HG02981 (cell line): Measurements from ENCODE around the gene ELP4.

Source experiments
- ATAC-seq: cut with Tn5 transposase; IDR thresholded peaks from one replicate; pipeline ENCODE4 v1.9.1; 2021; ENCODE audit warnings: mild to moderate bottlenecking, moderate library complexity; ENCODE audit not compliant: unreplicated experiment

ELP4 gene

DNA sequence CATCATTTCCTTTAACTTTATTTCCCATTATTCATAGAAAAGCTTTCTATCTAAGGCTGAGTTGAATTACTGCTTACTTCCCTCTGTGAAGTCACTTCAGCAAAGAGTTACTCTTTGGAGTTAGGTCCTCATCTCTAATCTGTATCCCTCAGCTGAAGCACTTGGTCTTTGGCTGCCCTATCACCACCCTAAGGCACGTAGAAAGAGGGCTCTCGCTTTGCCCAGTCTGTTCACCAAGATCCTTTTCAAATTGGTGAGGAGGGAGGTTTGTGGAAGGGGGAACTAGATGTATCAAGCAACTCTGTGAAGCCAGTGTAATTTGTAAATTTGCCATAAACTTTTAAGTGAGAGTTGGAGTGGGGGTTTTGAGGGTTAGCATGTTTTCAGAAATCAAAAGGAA lies 258.1 kb downstream of the ELP4 start:
- no peak for ATAC-seq

DNA sequence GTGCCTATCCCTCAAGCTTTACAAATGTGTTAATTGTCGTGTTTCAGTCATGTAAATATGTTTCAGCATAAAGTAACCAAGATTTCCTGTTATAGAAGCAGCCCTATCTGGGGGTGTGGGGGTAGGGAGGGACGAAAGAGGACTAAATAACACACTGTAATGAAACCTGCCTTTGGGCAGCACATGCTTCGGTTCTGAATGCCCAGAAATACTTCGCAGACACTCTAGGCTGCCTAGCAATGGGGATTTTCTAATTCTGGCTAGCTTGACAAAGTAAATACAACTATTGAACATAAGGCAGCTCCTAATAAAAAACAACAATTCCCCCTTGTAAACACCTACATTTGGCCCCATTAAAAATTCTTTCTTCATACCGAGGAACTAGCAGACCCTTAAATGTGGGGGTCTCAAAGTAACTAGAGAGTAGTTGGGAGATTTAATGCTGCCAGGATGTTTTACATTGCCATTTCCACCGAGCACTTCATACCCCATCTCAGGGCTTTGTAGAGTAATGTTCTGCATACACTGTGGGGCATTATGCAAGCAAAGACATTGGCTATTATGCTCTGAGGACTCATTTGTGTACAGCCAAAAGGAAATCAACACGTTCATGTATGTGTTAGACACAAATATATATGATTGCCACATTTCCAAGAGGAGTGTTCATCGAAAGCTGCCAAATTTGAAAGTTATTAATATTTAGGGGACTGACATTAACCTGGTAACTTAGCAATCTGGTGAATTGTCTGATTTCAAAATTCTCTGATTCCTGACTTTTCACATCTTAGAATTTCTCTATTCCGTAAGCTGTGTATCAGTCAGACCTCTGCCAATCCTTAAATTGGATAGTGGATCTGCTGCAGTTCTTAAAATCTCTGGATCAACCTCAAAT lies 259.4 kb downstream of the ELP4 start:
- no peak for ATAC-seq

GRCh38 chr11:31770011-31770700 lies 260.6 kb downstream of the ELP4 start:
- ATAC-seq = no peak

GRCh38 chr11:31772412-31772811 lies 262.8 kb downstream of the ELP4 start:
- no peak for ATAC-seq

GRCh38 chr11:31779374-31779791 lies 269.8 kb downstream of the ELP4 start:
- ATAC-seq = no peak

GRCh38 chr11:31780078-31780477 lies 270.5 kb downstream of the ELP4 start:
- no peak for ATAC-seq

DNA sequence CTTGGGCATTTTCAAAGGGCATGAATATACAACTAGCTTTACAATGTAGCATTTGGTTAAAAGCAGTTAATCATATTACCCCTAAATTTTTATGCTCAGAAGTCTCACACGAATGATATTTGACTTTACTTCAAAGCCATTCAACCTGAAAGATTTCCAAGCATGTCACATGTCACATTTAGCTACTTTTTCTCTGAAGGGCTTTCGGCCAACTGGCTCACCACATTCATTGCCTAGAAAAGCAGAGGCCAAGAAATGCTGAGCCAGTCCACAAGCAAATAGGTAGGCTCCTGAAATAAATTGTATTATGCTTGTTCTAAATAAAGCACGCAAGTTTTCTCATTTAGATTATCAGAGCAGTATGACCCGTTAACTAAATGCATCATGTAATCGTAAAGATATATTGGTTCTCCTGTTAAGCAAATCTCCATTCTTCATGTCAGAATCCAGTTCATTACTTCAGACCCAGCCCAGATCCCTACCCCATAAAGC lies 271.0 kb downstream of the ELP4 start:
- no peak for ATAC-seq

- no peak for ATAC-seq
These were observed 272.7 kb downstream of the ELP4 start for GRCh38 chr11:31782257-31782656.

DNA sequence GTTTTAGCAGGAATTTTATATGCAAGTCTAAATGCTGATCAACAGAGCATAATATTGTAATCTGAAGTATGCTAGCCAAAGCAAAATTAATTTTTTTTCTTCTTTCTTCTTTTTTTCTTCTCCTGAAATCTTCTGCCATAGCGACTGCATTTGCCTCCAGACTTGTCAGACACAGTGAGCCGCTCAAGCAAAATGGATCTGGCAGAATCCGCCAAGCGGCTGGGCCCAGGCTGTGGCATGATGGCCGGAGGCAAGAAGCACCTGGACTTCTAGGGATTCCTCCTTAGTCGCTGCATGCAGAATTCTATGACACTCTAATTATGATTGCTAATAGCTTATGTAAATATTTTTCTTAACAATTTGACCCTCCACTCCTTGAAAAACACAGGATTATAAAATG lies 273.7 kb downstream of the ELP4 start:
- ATAC-seq = no peak

DNA sequence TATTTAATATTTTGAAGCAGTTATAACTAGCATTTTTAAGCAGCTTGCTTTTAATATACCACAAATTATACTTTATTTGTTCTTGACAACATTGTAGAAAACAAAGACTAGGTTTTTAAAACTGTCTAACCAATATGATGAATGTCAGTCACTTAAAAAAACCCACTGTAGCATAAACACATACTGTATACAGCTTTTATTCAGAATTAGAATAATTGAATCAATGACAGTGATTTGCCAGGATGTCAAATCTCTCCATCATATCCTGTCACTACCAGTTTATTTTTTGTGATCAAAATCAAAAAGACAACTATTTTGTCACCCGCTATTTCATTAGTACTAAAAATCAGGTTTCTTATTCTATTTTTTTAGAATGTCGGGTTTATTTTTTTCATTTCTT lies 275.0 kb downstream of the ELP4 start:
- no peak for ATAC-seq

GRCh38 chr11:31786996-31787685 lies 277.6 kb downstream of the ELP4 start:
- ATAC-seq = no peak

DNA sequence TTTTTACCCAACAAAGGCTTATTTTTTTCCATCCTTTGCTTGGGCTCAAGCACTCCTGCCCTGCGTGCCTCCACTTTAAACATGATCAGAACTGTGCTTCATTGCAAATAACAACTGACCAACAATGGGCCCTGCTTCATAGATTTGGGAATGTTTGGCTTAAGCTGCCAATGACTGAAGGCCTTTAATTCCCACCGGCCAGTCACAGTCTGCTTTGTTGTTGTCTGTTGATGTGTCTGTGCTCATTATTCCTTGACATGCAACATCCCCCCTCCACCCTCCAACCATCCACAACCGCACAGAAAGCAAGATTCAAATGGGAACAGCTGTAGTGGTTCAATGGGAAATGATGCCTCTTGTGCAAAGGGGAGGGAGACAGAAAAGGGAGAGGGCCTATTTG lies 278.5 kb downstream of the ELP4 start:
- ATAC-seq = no peak

- no peak for ATAC-seq
These were observed 281.1 kb downstream of the ELP4 start for GRCh38 chr11:31790649-31791048.

- no peak for ATAC-seq
These were observed 282.5 kb downstream of the ELP4 start for GRCh38 chr11:31792036-31792435.

DNA sequence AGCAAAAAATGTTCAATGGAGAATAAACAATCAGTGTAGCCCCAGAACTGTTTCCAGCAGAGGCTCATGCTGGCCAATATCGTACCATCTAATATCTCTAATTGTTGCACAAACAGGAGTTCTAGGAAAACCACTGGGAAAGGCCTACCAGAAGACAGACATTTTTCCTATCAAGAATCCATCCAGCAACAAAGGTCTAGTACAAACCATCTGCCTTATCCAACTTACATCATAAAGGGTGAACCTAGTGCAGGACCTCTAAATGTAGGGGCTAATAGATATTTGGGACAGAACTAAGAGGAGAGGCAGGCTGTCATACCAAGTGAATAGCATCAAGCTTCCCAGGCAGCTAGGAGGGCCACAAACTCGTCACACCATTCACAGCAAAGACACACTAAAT lies 282.9 kb downstream of the ELP4 start:
- ATAC-seq = no peak

DNA sequence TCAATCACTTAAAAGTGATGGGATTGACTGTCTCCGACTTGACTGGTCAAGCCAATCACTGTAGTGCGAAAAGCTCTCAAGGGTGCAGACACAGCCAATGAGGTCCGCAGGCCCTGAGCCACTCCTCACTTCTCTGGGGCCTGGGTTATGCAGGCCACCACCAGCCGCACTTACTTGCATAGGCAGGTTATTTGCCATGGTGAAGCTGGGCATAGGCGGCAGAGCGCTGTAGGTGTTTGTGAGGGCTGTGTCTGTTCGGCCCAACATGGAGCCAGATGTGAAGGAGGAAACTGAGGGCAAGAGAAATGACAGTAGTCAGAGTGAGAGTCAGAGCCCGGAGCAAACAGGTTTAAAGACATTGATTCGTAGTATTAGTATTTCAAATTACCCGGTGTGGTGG lies 283.7 kb downstream of the ELP4 start:
- ATAC-seq = no peak

DNA sequence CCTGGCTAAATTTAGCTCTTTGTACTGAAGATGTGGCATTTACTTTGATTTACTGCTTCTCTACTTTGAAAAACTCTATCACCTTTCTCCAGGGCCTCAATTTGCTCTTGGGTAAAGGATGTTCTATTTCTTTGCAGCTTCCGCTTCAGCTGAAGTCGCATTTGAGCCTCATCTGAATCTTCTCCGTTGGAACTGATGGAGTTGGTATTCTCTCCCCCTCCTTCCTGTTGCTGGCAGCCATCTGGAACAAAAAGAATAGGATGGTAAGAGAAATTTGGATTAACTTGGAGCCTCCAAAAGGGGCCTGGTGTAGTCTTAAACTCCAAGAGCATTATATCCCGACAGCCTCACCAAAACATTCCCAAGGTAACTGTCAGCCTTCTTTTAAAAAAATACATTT lies 285.0 kb downstream of the ELP4 start:
- ATAC-seq = no peak

GRCh38 chr11:31795706-31796498 lies 286.3 kb downstream of the ELP4 start:
- no peak for ATAC-seq

DNA sequence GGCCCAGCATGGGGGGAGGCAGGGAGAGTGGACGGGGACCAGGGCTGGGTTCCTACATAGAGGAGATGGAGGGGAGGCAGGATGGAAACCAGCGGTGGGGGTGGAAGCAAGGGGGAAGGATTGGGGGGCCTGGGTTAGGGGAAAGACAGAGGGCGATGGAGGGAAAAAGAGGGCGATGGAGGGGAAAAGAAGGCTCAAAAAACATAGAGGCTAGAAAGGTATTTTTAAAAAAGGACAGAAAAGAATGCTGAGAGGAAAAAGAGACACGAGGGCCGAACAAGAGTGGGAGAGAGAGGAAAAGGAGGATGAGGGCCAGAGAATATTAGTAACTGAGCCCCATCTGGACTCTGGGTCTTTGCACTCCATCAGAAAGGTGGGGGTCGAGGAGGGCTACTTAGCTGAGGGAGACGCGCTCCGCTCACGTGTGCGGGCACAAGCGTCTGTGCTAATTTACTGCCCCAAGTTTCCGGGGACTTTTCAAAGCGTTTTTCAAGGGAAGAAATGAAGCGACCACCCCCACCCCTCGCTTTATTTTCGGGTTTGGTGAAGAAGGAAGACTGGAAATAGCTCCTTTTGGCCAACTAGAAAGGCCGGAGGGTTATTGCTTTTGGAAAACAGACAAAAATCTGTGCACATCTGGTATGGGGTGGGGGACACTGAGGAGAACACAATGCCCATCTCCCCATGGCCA lies 287.1 kb downstream of the ELP4 start:
- ATAC-seq = no peak
